ENCODE data around the gene DBP.
"Not testable (repeated sequence)": the region's sequence is repeated elsewhere in the genome, so short reads cannot be mapped to it uniquely, and the experiment has no call there.

DBP gene

DNA sequence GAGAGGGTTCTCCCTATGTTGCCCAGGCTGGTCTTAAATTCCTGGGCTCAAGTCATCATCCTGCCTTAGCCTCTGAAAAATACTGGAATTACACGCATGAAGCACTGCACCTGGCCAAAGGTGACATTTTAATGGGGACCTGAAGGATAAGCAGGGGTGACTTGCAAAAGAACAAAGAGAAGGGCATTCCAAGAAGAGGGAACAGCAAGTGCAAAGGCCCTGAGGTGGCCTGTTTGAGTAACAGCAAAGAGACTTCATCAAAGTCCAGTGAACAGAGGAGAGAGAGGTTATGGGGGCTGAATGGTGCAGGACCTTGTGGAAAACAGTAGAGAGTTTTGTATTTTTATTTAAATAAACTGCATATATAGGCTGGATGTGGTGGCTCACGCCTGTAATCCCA is 4.7 kb upstream of the DBP start:
- no peak for DNase-seq (ENCODE audit: low read depth in 3 of 3)

GRCh38 chr19:48639483-48640375 is 2.5 kb upstream of the DBP start:
- no peak for DNase-seq (ENCODE audit: low read depth in 3 of 3)

DNA sequence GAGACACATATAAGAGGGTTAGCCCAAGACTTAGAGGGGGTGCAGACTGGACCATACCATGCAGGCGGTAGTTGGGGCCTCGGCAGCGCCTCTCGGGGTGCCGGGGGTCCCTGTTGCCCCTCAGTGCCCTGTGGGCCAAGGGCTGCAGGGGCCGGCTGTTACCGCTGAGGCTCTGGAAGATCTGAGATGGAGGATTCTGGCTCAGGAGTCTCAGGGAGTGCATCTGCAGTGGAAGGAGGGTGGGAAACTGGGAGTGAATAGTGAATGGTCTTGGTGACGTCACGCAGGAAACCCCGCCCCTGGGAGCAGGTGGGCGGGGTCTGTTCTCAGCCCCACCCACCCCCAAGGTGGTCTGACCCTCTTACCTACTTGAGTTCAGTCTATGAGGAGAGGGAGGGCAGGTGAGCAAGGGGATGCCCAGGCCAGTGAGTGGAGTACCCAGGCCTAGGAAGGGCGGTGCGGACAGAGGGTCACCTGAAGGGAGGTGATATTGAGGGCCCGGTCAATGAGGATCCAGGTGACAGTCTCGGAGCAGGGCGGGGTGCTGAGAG is 1.7 kb upstream of the DBP start:
- DNase-seq (ENCODE audit: low read depth in 3 of 3) = no peak

GRCh38 chr19:48637948-48638830 is 1.0 kb upstream of the DBP start:
- peak in 2 of 3 donors; percentile 63 to 72 for DNase-seq (ENCODE audit: low read depth in 3 of 3)

DNA sequence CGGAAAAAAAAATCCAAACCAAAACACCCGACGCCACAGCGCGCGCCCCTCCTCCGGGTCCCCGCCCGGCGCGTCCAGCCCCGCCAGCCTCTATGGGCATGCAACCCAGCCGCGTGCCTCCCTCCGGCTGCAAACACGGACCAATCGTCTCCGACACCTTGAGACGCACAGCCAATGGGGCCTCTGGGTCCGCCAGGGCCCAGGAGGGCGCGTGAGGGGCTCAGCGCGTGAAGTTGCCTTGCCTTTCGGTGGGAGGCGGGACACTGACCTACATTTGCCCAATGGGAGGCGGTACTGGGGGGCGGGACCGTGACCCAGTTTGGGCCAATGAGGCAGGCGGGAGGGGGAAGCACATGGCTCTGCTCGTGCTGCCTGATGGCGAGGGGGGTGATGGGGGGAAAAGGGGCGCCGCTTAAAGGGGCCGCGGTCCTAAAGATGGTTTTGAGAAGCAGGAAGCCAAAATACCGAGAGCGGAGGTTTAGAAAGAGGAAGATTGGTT is 319 bp upstream of the DBP start:
- peak; percentile 93 to 99 (median 97) for DNase-seq (ENCODE audit: low read depth in 3 of 3)

- no peak for DNase-seq (ENCODE audit: low read depth in 3 of 3)
Observed at GRCh38 chr19:48635966-48636858, 967 bp downstream of the DBP start.

- peak in 2 of 3 donors; percentile 63 to 77 for DNase-seq (ENCODE audit: low read depth in 3 of 3)
Observed at GRCh38 chr19:48635263-48635965, 1.8 kb downstream of the DBP start.

DNA sequence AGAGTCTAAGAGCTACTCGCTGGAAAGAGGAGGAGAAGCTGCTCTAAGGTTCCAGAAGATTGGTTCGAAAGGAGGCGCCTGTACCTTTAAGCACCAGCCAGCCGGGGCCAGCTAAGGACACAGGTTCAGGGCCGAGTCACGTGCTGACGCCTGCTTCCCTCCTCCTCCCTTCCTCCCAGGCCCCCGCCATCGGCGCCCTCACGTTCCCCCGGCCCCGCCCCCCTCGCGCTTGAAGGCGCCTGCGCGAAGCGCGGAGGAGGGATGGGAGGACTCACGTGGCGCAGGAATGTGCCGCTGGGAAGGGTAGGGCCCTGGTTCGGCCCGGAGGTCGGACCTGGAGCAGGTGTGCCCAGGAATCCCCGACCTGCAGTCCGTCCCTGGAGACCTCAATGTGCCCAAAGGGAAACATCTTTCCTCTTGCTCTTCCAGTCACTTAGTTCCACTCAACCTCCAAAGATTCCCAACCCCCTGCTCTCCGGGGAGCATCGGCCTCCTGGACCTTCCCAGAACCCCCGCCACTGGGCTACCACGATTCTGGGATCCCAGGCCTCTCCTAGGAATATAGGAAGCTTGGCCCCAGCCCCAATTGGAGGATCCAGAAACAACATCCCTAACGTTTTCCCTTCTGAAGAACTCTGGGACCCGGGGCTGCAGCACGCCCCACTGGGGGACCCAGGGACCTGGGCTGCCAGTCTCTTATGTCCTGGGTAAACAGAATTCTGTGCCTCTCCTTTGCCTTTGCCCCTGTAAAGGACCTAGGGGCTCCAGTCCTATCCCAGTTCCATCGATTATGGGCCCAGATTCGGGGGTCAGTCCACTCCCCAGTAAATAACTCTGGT is 2.5 kb downstream of the DBP start:
- DNase-seq (ENCODE audit: low read depth in 3 of 3) = peak; percentile 88 to 91 (median 91)

DNA sequence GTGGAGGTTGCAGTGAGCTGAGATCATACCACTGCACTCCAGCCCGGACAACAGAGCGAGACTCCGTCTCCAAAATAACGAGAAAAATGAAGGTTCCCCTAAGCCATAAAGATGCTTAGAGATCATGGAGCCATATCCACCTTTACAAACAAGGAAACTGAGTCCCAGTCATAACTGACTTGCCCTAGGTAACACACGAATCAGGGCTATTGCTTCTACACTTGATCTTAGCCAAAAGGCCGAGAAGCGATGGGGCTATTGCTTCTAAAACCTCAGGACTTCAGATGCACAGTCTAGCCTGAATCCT is 3.2 kb downstream of the DBP start:
- DNase-seq (ENCODE audit: low read depth in 3 of 3) = no peak

DNA sequence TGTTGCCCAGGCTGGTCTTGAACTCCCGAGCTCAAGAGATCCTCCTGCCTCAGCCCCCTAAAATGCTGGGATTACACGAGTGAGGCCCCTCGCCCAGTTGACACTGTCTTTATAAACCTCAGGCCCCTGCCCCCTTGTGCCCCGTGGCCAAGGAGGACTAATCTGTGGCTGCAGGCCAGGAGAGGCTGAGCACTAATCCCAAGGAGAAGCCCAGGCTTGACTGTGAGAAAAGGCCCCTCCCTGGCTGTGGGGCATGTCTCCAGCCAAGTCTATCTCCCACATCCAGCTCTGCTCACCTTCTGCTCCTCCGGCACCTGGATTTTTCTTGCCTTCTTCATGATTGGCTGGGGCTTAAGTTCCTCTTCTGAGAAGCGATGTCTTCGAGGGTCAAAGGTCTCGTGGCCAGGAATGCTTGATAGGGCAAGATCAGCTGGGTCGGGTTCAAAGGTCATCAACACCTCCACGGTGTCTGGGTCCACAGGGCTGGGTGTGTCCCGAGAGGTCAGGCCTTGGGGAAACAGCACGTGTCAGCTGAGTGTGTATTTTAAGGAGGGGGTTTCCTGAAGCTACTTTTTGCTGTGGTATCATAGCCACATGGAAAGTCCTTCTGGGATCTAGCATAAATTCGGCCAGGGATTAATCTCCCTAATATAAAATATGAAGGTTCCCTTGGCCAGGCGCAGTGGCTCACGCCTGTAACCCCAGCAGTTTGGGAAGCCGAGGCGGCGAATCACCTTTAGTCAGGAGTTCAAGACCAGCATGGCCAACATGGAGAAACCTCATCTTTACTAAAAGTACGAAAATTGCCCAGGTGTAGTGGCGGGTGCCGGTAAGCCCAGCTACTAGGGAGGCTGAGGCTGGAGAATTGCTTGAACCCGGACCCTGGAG is 3.8 kb downstream of the DBP start:
- no peak for DNase-seq (ENCODE audit: low read depth in 3 of 3)

GRCh38 chr19:48632692-48633147 is 4.5 kb downstream of the DBP start:
- DNase-seq (ENCODE audit: low read depth in 3 of 3) = no peak

GRCh38 chr19:48632286-48632685 is 4.9 kb downstream of the DBP start:
- DNase-seq (ENCODE audit: low read depth in 3 of 3) = not testable (repeated sequence)

DNA sequence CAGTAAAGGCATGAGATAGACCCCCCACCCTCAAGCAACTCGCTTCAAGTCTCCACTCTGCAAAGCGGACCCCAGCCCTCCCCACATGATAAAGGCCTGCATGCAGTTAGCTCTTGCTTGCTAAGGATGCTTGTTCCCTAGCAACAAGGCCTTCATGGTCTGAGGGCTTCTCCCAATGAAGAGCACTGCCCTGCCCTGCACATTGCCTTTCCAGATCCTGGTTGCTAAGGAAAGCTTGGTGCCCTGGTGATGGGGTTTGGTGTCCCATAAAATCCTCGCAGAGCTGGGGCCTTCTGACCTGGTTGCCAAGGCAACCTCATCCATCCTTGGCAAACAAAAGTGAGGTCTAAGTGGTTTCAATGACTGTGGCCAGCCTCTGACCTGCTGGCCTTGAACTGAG is 6.0 kb downstream of the DBP start:
- DNase-seq (ENCODE audit: low read depth in 3 of 3) = no peak

DNA sequence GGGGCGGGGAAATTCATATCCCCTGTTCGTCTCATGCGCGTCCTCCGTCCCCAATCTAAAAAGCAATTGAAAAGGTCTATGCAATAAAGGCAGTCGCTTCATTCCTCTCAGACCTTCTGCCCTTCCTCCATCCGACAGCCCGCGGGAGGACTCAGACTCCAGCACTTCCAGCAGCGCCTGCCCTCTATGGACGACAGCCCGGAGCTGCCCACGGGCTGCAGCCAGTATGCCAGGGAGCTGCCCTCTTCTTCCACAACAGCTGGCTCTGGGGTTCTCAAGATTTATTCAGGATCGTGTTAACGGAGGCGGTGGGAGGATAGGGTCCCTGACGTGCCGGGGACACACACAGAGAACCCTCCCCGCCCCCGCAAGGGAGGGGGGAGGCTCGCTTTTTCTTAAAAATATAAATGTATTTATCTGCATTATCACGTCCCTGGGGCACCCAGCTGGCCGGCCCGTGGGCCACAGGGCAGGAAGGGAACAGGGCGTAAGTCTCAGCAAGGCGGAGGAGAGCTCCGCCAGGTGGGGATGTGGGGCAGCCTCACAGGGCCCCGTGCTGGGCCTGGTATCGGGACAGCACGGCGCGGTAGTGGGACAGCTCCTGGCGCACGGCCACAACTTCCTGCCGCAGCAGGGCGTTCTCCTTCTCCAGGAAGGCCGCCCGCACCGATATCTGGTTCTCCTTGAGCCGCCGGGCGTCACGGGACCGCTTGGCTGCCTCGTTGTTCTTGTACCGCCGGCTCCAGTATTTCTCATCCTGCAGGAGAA is 6.7 kb downstream of the DBP start:
- no peak for DNase-seq (ENCODE audit: low read depth in 3 of 3)

- DNase-seq (ENCODE audit: low read depth in 3 of 3) = no peak
Observed at GRCh38 chr19:48629599-48630295, 7.4 kb downstream of the DBP start.

- DNase-seq (ENCODE audit: low read depth in 3 of 3) = no peak
Observed at GRCh38 chr19:48629297-48629598, 7.9 kb downstream of the DBP start.

DNA sequence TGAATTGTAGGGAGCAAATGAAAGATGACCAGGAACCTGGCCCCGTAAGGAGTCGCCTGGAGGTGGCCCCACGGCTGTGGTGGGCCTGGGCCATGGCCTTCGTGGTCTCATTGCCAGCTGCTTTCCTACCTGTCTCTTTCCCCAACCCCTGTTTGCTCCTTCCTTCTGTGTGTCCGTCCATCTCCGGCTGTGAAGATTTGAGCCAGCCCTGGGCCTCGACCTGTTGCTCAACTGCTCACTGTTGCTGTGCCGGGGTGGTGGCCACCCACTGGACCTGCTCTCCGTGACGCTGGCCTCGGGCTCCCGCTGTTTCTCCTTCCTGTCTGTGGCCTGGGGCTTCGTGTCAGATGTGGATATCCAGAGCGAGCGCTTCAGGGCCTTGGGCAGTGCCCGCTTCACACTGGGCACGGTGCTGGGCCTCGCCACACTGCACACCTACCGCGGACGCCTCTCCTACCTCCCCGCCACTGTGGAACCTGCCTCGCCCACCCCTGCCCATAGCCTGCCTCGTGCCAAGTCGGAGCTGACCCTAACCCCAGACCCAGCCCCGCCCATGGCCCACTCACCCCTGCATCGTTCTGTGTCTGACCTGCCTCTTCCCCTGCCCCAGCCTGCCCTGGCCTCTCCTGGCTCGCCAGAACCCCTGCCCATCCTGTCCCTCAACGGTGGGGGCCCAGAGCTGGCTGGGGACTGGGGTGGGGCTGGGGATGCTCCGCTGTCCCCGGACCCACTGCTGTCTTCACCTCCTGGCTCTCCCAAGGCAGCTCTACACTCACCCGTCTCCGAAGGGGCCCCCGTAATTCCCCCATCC is 8.5 kb downstream of the DBP start:
- DNase-seq (ENCODE audit: low read depth in 3 of 3) = no peak

Measured in stimulated activated CD4-positive, alpha-beta T cell treated with anti-CD3 and anti-CD28 coated beads, TNF-alpha, amount 100 ng/mL, for 48 hours (primary cell).